AML-193 (cell line): ENCODE results near the gene THSD7A.

Experiments used
- DNase-seq, 2 experiments: peaks; one replicate each; lab custom pipeline; 2025; lab: John Stamatoyannopoulos, UW

The THSD7A gene

GRCh38 chr7:11638011-11638774 lies 193.8 kb downstream of the THSD7A start:
- DNase-seq, result no peak

- DNase-seq, result no peak
Observed at GRCh38 chr7:11636274-11636673, 195.7 kb downstream of the THSD7A start.

DNA sequence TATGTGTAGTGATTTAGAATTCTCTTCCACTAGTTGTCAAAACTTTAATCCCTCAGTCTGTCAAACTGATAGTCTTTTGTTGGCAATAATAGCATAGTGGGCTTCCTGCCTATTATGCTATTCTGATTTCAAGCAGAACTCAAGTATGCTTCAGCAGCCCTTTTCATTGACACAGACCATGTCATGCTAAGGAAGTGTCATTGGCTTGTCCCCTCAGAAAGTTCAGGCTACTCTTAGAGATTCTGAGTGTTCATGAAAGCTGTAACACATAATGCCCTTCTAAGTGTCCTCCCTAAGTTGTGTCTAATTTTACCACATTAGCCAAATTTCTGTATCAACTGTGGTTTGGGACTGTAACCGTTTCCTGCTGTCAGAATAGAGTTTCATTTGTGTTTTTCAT lies 198.7 kb downstream of the THSD7A start:
- no peak for DNase-seq

DNA sequence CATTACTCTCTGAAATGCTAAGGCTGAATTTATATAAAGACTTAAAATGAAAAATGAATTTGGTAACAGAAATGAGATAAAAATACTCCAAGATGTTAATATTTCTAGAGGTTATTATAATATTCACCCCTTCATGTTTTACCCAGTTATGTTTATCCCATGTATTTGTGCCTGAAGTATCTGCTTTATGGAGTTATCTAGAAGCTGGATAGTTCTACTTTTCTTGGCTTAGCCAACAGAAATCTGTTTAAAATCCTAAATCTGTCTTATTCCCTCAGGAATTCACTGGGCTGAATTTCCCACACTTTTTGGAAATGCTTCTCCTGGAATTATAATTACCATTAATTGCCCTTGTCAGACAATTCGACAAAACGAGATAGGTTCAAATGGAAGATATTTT lies 201.6 kb downstream of the THSD7A start:
- no peak for DNase-seq

DNA sequence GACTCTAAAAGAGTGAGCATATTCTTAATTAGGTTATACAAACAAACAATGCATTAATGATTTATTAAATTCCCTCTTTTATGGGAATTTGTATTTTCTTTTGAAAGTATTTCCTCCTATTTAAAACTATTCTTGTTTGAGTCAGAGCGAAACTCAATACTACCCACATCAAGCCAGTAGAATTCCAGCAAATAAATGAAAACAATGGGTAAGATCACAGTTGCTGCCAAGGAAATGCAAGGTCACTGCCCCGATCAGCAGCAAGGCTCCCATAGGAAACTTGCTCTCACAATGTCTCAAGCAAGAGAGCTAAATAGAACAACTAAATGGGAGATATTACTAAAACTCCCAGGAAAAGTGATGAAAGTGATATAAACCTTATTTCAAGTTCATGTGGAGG lies 206.3 kb downstream of the THSD7A start:
- DNase-seq, result no peak

- no peak for DNase-seq
Observed at GRCh38 chr7:11623093-11623678, 208.8 kb downstream of the THSD7A start.

DNA sequence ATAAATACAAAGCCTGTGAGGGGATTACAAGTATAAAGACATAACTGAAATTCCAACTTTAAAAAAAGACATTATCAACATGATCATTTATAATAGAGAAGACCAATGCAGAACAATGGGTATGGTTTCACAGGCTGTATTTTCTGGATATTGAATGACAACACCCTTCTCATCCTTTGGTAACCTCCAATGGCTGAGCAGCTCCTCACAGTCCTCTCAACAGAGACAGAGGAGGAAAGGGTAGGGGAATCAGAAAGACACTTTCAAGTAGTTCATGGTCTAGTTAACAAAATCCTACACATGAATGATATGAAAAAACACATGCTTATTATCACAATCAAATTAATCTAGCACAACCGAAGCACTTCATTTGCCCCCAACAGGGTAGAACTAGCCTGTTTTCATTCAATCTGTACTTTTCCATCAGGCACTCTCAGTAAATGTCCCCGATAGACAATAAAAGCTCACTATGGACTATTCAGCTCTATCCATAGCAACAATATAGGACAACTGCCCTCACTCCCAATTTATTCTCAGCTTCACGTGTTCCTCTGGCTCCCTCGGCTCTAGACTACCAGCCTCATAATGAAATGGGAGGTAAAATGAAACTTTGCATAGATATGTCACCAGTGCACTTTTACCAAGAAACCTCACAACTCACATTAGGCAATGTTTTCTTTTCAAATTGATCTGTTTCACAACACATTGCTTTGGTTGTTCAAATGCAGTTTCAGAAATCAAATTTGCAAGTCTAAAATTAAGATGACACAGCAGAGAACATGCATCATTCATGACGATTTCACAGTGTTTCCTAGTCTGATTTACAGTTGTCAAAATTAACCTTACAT lies 211.4 kb downstream of the THSD7A start:
- no peak for DNase-seq

- no peak for DNase-seq
Observed at GRCh38 chr7:11616466-11616865, 215.5 kb downstream of the THSD7A start.

DNA sequence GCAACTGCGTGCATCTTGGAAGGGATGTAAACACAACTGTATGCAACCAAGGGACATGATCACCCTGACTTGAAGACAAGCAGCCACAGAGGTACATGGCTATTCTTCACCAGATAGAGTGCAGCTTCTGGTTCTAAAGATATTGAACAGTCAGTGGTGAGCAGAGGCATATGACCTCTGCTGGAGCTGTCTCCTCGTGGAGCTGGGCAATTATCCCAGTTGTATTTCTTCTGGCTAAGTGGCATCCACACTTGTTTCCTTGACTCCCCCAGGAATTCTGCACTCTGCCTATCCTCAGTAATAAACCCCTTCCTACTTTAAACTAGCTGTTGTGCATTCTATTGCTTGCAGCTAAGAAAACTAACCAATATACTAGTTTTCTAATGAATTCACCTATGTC lies 216.8 kb downstream of the THSD7A start:
- DNase-seq, result no peak

DNA sequence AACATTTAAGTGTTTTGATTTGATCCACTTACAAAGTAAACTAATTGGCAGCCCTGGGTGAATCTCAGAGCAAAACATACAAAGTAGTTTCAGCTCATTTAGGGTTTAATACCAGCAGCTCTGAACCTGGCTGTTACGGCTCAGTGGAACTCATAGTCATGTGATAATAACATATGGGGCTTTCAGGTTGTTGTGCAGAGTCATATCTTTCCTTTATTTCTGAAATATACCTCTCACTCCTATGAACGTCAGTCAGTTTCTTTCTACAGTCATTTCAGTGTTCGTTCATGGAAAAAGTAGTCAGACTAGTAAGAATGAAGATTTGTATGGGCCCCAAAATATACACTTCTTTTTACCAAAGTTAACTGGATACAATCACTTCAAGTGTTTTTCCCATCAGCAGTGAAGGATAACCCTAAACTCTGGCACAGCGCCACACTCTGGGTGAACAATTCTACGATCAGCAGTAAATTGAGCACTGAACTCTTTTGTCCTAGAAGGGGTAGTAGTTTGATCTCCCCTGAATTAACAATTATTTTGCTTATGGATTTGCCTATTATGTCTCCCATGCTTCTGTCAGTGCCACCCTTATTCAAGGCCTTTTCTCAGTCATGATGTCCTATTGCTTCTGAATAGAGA lies 218.6 kb downstream of the THSD7A start:
- DNase-seq, result no peak

DNA sequence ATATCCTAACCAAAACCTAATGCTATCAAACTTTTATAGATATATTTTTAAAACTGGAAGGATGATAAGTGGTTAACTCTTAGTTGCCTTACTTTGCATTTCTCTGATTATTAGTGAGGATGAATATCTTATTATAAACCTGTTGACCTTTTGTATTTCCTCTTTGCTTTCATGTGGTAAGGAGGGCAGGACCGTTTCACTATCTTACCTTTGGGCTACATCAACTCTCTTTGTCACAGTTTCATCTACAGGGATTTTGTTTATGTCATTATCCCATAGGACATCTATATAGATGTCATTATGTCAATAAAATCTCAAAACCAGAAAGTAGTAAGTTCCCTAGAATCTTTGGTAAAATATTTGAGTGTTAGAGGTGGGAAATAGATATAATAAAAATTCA lies 219.3 kb downstream of the THSD7A start:
- no peak for DNase-seq

DNA sequence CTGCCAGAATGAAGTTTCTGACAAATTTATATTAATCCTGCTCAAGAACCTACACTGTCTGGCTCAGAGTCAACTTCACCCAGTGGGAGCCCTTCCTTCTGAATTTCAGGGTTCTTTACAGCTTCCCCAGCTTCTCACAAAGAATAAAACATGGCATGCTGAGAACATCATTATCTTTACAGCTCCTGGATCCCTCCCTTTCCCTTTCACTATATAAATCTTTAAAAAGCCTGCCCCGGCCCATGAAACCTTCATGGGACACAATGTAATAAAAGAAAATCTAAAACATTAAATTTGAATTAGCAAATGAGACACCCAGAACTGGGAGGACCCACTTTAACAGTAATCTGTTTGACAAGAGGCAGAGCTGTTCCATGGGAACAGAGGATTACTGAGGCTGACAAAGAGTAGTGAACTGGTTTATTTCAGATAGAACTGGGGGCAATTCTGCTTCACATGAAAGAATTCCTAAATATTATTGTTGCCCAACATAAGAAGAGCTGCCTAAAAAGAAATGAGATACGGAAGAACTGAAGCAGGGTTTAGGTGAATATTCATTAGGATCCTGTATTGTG lies 222.8 kb downstream of the THSD7A start:
- no peak for DNase-seq

DNA sequence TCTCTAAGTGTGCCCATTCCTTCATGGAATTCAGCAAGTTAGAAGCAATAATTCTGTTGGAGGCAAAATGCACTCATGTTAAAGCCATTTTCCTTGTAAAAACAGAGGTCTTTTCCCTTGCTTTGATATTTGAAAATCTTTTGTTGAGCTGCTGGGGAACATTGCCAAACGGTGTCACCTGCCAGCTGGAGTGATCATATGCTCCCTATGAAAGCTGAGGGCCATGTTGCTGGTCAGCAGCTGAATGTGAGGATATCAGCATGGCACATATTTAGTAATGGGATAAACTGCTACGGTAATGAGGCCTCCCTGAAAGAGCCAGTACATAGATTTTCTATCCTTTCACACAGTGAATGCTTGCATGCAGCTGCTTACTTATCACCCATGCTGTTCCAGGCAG lies 224.3 kb downstream of the THSD7A start:
- DNase-seq, result no peak

DNA sequence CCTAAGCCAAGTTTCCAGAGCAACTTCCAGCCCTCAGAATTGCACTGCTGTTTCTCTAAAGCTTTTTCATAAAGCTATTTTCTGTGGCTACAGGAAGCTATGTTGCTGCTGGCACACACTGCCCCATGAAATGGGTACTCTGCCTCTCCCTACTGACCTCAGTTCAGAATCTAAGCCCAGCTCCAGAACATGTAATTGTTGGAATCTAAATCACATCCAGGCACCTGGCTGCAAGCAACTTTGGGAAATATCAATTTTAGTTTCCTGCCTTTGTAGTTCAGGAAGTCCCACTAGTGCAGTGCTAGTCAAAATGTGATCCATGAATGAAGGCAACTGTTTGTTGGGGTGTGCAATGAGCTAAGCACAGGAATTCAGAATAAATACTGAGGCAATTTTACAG lies 226.2 kb downstream of the THSD7A start:
- DNase-seq, result no peak

DNA sequence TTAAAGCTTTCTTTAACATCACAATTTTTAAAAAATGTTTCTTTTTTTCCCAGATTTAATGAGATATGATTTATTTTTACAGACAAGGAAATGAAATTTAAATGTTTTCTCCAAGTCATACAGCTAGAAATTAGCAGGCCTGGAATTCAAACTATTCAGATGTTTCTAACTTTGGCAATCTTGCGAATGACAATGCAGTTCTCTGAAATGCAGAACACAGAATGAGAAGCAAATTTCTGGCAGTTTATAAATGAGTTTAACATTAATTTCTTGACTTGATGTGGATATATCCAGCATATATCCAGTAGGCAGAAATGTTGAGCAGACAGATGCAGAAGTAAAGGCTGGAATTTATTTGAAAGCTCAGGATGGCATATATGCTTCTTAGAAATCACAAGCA lies 227.5 kb downstream of the THSD7A start:
- no peak for DNase-seq

DNA sequence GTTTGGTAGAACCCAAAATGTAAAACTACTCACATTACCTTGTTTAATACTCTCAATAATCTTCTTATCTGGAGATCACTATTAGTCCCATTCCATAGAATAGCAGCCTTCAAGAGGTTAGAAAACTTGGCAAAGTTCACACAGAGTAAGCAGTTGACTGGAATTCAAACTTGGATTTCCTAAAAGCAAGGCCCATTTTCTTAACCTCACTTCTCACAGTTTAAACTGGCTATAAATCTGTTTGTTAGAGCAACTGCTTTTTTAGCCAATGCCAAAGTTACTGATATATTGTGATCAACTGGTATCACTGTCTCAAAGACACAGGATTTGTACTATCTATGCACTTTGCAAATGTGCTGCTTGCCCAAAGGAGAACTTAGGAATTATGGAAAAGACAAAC lies 230.2 kb downstream of the THSD7A start:
- no peak for DNase-seq

DNA sequence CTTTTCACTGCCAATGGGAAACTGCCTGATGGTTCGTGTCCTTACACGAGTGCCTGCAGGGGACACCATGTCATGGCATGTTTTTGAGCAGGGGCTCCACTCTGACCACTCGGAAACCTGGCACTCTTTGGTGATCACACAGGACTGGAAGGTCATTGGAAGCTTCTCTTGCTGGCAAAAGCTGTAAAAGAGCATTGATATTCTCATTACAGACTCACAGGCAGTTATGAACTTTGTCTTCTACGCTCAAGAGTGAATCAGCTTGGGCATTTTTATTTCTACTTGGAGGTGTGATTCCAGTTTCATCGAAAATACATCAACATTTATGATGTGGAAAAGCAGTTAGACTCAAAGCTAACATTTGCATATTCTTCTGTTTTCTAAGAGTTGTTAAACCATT lies 238.7 kb downstream of the THSD7A start:
- DNase-seq, result no peak

- no peak for DNase-seq
Observed at GRCh38 chr7:11592699-11593098, 239.3 kb downstream of the THSD7A start.

- no peak for DNase-seq
Observed at GRCh38 chr7:11591943-11592342, 240.1 kb downstream of the THSD7A start.

DNA sequence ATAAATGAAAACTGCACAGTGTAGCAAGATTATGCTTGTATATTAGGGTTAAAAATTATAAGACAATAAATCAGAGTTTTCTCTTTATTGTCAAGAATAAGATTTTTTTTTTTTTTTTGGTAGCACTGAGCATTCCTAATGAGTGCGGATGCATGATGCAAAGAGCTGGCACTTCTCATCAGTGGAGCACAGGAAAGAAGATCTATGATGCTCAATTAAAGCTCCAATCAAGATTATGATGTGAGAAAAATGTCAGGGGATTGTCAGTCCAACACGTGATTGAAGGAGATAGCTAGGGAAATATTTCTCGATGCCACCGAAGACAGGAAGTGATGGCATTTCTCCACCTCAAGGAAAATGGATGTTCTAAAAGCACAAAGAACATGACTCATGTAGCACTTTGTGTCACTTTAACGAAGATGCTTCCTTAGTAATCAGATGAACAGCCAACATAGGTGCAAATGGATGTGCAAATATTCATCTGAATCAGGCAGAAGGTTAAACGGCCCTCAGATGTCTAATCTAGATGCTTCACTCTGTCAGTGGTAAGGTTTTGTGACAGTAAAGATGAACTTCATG lies 240.9 kb downstream of the THSD7A start:
- no peak for DNase-seq

GRCh38 chr7:11589251-11589650 lies 242.7 kb downstream of the THSD7A start:
- DNase-seq, result no peak

DNA sequence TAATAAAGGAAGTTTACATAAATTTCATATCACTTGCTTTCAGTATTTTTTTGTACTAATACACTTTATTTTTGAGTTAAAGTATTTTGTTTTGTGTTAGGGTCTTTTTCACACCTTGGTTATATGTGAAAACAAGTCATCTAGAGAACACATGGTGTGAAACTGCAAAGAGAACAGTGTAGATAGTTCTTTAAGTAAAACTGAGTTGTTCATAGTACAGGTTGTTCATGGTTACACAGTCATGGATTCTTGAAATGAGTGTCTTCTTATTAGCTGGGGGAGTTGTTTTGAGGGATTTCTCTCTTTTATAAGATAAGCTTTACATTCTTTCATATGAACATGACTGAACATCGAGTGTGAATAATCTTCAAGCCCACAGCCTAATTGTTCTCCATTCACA lies 244.2 kb downstream of the THSD7A start:
- DNase-seq, result no peak
